ENCODE data around the gene OR4X2. TPM values are rescaled to one million over a fixed set of nuclear protein-coding genes. Genes with fewer than 3 reads are reported as not detected.

Gene OR4X2
- total RNA-seq, 2 donors from 2014 or later, result not detected

GRCh38 chr11:48237727-48238126 lies 7.2 kb upstream of the OR4X2 start:
- H3K36me3 ChIP-seq, result no peaks in the 10 kb centered on the region
- no peak overlapping the region for H3K27ac ChIP-seq
- no peak for TF ChIP-seq CTCF (IDR thresholded peaks at IDR 0.05)
- H3K4me1 ChIP-seq, result no peaks in the 10 kb centered on the region
- no peak overlapping the region for H3K4me3 ChIP-seq
- no peaks in the 10 kb centered on the region for H3K27me3 ChIP-seq
- no peaks in the 10 kb centered on the region for H3K9me3 ChIP-seq
- DNase-seq (ENCODE audit: low spot score), result no peak

GRCh38 chr11:48242501-48242900 lies 2.4 kb upstream of the OR4X2 start:
- Histone ChIP-seq H3K4me1 (no peaks in the 10 kb centered on the region), H3K9me3 (no peaks in the 10 kb centered on the region), H3K4me3 (no peak overlapping the region), H3K36me3 (no peaks in the 10 kb centered on the region), H3K27ac (no peak overlapping the region), H3K27me3 (no peaks in the 10 kb centered on the region)
- no peak for DNase-seq (ENCODE audit: low spot score)
- no peak for TF ChIP-seq CTCF (IDR thresholded peaks at IDR 0.05)

GRCh38 chr11:48248902-48249301 lies 4.0 kb downstream of the OR4X2 start:
- Histone ChIP-seq H3K4me1 (no peaks in the 10 kb centered on the region), H3K4me3 (no peak overlapping the region), H3K27ac (no peak overlapping the region), H3K9me3 (peaks cover 0 to 26% of the 10 kb centered on the region in 2 donors), H3K36me3 (no peaks in the 10 kb centered on the region), H3K27me3 (no peaks in the 10 kb centered on the region)
- no peak for TF ChIP-seq CTCF (IDR thresholded peaks at IDR 0.05)
- DNase-seq (ENCODE audit: low spot score), result no peak

- H3K36me3 ChIP-seq, result no peaks in the 10 kb centered on the region
- no peaks in the 10 kb centered on the region for H3K9me3 ChIP-seq
- no peaks in the 10 kb centered on the region for H3K27me3 ChIP-seq
- no peak for DNase-seq (ENCODE audit: low spot score)
- TF ChIP-seq CTCF (IDR thresholded peaks at IDR 0.05), result no peak
- no peak overlapping the region for H3K27ac ChIP-seq
- H3K4me1 ChIP-seq, result no peaks in the 10 kb centered on the region
- H3K4me3 ChIP-seq, result no peak overlapping the region
Observed at GRCh38 chr11:48261600-48261999, 16.7 kb downstream of the OR4X2 start.

- H3K9me3 ChIP-seq, result no peaks in the 10 kb centered on the region
- H3K4me3 ChIP-seq, result no peak within 1 kb of the TSS
- no peak for TF ChIP-seq CTCF (IDR thresholded peaks at IDR 0.05)
- no peak within 1 kb of the TSS for H3K27ac ChIP-seq
- H3K36me3 ChIP-seq, result no peaks in the 10 kb centered on the region
- H3K27me3 ChIP-seq, result no peaks in the 10 kb centered on the region
- DNase-seq (ENCODE audit: low spot score), result no peak
- no peaks in the 10 kb centered on the region for H3K4me1 ChIP-seq
Observed at GRCh38 chr11:48263423-48263911, 18.6 kb downstream of the OR4X2 start, which contains the start of gene OR4X1. Gene OR4X1 (plus strand): TSS chr11:48263861. CDS start chr11:48263861, 0 bp downstream.

- H3K27ac ChIP-seq, result no peak overlapping the region
- TF ChIP-seq CTCF (IDR thresholded peaks at IDR 0.05), result no peak
- H3K4me1 ChIP-seq, result no peaks in the 10 kb centered on the region
- DNase-seq (ENCODE audit: low spot score), result no peak
- H3K27me3 ChIP-seq, result no peaks in the 10 kb centered on the region
- H3K4me3 ChIP-seq, result no peak overlapping the region
- no peaks in the 10 kb centered on the region for H3K36me3 ChIP-seq
- H3K9me3 ChIP-seq, result no peaks in the 10 kb centered on the region
Observed at GRCh38 chr11:48270621-48271020, 25.7 kb downstream of the OR4X2 start.
